ENCODE results near the gene C1orf116.
"Not testable (repeated sequence)": the region's sequence is repeated elsewhere in the genome, so short reads cannot be mapped to it uniquely, and the experiment has no call there.

The C1orf116 gene

DNA sequence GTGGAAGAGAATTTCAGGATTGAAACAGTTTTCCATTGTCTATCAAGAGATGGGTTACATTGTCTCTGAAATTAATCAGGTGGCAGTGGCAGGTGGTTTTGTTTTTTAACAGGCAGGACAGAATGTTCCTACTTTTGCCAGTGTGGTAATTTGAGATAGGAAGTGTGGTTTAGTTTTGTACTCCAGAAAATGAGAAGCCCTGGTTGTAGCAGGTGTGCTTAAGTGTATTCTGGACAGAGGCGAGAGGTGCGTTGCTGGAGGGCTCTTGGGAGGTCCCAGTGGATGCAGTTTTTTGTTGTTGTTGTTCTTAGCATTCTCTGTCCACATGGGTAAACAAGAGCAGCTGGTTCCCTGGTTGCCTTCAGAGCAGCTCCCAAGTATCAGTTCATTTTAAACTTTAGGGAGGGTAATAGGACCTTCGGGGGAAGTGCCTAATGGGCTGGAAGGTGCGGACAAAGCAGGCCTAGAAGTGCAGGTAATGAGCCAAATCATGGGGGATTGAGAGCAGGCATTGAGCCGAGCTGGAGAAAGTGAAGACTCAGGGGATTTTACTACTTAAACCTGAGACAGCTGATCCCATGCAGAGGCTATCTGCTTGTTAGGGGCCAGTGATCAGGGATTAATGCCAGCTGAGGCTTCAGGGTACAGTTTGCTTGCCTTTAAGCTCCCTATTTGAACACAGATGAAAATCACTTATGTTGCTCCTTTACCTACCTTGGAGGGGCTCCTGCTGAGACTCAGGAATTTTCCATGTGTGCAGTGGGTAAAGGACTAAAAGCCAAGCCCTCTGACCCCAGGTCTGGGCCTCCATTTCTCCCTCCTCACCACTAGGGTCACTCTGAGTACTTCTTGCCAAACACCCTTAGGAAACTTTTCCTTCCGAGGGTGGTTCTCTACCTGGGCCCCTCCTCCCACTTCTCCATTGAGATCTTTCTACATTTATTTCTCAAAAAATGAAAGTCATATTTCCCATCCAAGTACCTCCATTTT lies 26.6 kb upstream of the C1orf116 start:
- DNase-seq = no peak

DNA sequence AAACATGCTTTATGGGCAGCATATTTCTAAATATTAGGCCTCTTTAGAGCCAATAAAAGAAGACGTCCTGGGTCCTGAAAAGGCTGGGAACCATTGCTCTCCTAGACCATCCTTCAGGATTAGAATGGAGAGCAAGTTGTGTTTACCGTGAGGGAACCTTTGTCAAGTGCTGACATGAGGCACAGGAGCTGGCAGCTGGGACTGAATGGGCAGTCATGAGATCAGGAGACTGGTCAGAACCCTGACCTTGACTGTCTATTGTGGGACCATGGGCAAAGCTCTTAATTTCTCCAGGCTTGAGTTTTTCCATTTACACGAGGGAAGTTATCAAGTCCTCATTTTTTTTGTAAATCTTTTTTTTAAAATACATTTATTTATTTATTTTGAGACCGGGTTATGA lies 25.7 kb upstream of the C1orf116 start:
- DNase-seq = no peak

DNA sequence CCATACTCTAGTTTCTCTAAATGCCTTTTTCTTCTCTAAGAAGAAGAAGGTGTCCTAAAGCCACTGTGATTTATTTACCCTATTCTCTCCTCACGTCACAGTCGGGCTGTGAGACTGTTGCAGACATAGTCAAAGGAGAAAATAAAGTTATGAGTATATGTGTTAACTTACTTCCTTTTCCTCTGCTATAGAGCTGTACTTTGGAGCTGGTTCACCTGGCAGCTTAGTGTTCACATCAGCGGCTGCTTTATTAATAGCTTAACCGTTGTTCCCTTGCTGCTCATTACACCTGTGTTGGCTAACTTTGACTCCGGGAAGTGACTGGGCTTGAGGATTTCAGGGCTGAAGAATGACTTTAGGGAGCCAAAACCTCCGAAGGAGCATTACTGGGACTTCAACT lies 24.1 kb upstream of the C1orf116 start:
- no peak for DNase-seq

DNA sequence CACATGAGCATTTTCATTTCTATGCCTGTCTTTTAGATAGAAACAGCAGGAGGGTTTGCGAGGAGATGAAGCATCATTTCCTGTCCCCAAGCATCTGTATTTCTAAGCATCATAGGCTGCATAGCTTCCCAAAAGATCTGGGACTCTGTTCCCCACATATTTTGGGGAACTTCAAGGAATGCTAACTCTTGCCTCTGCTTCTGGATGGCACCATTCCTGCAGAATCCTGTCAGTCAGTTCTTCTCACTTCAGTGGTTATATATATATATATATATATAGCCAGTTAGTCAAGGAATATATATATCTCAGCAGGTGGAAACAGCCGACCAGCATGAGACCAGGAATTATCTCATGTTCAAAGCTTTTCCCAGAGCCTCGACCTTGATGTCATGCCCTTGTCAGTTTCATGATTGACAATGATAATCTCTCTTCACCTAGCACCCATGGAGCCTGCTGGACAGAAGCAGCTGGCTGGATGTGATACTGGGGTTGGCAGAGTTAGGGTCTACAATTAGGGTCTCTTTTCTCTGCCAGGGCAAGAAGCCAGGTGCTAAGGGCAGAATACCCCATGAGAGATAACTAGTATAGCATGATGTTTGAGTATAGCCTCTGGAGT lies 22.9 kb upstream of the C1orf116 start:
- DNase-seq = no peak

DNA sequence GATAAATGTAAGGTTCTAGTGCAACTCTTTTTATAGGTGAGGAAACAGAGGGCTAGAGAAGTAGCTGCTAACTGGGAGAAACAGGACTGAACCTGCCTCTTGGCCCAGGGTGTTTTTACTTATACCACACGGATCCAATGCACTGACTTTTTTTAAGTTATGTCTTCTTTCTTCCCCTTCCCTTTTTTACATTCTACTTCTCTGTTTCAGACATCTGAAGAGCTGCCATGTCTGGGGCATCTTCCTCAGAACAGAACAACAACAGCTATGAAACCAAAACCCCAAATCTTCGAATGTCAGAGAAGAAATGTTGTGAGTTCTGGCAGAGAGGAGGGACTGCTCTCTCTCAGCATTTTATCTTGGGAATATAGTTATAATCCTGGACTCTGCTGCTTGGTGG lies 21.9 kb upstream of the C1orf116 start:
- DNase-seq = no peak

DNA sequence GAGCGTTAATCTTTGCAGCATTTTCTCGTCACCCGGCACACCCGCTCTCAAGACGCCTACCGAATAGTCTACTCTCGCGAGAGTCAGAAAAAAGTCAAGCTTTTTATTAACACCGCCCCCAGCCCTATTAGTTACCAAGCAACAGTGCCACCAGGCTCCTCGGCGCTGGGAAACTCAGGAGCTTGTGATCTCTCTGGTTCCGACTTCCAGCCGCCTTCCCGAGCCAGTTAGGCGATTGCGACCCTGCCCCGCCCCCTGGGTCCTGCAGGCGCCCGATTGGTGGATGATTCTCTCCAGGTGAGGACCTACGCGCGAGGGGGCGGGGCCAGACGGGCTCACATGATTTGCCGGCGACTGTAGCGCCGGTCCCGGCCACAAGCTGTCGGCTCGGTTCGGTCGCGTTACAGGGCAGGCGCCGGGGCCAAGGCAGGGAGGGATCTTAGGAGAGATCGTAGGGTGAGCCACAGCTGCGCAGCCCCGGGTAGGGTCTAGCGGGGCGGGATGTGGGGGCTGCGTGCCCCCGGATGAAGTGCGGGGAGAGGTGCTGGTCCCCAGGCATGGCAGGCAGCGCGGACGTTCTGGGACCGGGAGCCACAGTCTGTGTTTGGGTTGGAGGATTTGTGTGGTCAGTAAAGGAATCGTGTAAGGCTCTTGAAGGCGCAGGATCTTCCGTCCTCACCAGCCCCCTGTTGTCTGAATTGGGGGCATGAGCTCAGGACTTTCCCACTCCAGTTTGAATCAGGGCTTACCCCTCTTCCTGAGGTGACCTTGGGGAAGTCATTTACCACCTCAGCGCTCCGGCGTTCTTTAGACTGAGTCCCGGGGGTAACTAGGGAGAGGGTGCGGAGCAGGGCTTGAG lies 20.6 kb upstream of the C1orf116 start, which contains the start of gene PFKFB2:
PFKFB2 (plus strand) TSS at position 365 of the 859 bp plus-strand sequence. CDS start 1,443 bp downstream, outside the sequence.
- DNase-seq = peak; percentile 87

DNA sequence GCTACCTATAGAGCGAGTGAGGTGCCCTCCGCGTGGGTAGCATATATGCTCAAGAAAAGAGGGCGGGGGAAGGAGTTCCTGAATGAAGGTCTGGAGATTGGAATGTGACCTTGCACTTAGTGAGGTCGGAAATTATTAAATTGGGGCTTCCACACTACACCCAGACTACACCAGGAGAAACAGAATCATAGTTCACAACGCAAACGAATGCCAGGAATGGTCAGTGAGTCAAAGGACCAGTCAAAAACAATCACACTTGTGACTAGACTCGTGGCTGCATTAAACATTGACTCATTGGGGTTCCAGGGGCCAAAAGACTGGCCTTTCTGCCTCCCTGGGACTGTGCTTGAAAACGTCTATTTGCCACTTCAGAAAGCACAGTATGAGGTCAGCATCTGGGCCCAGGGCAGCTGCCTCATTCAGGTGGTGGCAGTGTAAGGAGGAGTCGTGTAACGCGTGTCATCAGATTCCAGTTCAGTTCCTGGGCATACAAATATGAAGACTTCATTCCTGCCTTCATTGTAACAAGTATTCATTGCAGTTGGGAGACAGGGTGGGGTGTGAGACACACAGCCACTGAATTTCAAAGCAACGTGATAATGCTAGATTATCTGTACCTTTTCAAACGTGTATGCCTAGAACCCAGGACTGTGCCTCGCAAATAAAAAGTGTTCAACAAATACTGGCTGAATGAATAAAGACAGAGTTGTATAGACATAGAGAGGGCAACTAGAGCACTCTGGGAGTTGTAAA lies 18.8 kb upstream of the C1orf116 start, which contains the start of gene YOD1:
YOD1 (minus strand) TSS at position 18 of the 753 bp plus-strand sequence. CDS start 178 bp downstream, outside the sequence.
- peak; percentile 40 for DNase-seq

DNA sequence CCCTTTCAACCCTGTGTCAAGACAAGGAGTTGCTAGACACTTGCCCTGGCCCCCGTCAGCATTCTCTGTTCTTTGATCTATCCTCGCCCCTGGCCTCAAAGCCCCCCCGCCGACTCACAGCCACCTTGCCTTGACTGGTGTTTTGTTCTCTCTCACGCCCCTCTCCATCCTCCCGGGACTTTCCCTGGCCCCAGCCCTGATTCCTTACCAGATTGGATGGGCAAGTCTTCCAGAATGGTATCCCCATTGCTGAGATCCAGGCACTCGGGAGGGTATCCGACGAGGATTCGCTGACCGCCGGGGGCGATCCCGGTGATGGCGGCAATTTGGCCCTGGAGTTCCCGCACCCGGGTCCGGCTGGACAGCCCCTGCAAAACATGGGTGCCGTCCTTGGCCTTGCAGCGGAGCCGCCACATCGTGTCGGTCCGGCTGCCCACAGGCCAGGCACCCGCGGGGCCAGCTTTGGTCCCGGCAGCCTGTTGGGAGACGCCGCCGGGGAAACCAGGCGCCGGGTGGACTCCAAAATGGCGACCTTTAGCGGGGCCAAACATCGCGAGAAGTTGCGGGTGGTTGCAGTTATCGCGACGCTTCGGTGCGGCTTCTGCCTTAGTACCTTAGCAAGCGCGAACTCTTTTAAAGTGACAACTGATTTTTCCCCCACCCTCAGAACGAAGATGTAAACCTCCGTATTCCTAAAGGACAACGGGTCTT lies 18.1 kb upstream of the C1orf116 start:
- DNase-seq = peak; percentile 61

DNA sequence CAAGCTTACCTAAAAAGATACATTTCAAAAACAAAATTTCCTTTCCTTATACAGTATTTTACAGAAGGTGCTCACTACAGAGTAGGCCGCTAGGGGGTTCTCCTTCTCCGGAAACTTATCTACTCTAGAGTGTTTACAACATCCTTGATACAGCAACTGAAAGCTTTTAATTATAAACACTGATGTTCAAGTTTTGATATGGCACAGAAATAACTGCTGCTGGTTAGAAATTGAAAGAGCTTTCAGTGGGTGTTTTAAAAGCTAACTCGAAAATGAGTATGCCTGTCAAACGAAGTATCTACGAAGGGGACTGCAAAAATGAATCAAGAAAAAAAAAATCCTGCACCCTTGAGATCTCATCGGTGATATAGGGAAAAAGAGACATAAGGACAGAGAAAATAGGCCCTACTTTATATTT lies 17.4 kb upstream of the C1orf116 start:
- DNase-seq = no peak

DNA sequence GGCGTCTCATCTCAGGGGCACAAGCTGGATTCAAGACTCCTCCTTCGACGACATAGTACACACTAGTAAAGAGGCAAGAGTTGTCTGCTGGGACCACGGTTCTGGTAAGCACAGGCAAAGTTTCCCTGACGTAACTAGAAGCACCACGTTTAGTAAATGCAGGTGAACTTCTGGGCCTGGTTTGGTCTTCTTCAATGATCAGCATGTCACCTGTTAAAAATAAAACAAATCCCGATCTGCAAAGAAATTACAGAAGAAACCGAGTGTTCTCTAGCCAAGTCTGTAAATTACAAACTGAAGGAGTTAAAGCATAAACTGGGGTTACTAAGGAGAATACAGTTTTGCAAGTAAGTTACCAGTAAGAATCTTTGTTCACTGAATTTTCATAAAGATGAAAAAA lies 17.0 kb upstream of the C1orf116 start:
- DNase-seq = no peak

DNA sequence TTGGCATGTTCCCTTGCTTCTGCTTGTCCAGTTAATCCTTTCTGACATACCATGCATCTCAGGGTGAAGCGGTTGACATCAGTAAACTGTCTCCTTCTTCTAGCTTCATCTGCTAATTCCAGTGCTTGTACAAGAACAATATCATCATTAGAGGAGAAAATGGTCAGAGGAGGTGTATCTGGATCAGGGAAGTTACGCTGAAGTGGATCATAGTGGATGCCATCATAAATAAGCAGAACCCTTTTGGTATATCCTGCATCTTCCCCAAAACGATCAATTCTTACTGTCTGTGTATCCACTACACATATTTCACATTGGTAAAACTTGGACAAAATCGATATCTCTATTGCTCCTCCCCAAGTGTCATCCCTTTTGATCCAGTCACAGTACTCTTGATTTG lies 16.5 kb upstream of the C1orf116 start:
- DNase-seq = no peak

DNA sequence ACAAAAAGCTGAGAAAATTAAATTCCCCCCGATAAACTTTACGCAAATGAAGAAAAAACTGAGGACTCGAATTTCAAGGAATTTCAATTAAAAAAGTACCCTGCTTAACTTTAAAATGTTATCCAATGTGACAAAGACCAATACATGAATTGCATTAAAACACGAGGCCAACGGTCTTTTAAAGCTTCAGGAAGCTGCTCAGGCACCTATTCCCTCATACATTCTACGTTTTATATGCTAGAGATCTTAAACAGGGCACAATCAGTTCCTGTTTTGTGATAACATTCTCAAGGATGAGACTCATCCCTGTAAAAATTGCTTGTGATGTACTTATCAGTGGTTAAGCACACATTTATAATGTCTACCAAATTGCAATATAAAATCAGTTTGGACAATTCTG lies 15.5 kb upstream of the C1orf116 start:
- no peak for DNase-seq

DNA sequence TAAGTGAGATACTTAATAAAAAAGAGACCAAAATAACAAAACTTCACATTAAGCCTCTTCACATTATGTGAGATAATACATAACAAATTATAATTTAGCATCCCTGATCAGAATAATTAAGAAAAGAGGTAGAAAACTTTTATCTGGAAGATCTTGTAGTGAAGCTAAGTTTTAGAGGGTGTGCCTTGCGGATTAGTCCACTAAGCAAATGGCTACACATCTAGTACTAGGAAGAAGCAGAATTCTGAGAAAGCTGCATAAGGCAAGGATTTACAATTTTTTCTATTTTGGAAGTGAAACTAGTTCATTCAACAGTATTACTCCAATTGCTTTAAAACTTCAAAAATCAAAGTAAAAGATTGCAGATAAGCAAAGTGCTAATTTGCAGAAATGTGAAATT lies 14.9 kb upstream of the C1orf116 start:
- DNase-seq = no peak

DNA sequence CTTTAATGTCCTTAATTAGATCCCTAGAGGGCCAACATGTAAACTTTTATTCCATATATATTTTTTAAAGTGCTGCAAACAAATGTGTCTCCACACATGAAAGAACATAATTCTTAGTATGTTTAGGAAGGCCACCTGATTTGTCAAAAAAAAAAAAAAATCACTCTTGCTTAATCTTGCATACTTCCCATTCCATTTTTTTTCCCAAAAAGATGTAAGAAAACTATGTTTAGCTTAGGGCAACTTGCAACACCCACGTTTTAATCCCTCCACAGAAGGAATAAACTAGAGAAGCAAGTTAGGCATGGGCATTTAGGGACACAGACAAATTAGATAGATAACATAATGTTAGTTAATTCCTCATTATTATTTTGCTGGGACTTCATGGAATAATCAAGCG lies 12.9 kb upstream of the C1orf116 start:
- no peak for DNase-seq

DNA sequence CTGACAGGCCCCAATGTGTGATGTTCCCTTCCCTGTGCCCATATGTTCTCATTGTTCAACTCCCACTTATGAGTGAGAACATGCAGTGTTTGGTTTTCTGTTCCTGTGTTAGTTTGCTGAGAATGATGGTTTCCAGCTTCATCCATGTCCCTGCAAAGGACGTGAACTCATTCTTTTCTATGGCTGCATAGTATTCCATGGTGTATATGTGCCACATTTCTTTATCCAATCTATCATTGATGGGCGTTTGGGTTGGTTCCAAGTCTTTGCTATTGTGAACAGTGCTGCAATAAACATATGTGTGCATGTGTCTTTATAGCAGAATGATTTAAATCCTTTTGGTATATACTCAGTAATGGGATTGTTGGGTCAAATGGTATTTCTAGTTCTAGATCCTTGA lies 8.8 kb upstream of the C1orf116 start:
- DNase-seq = not testable (repeated sequence)

DNA sequence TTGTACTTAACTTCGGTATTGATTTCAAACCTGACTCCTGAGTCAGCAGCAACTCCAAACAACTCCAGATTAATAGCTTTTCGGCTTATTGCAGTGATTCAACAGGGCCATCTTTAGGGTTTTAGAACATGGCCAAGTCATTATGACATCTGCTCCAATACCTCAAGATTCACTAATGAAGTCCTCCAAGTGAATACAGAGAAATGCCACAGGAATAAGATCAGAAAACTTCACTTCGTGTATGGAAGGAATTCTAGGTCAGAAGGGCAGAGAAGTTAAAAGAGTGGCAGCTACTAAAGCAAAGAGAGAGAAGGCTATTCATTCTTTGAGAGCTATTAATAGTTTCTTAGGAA lies 7.6 kb upstream of the C1orf116 start:
- DNase-seq = no peak

DNA sequence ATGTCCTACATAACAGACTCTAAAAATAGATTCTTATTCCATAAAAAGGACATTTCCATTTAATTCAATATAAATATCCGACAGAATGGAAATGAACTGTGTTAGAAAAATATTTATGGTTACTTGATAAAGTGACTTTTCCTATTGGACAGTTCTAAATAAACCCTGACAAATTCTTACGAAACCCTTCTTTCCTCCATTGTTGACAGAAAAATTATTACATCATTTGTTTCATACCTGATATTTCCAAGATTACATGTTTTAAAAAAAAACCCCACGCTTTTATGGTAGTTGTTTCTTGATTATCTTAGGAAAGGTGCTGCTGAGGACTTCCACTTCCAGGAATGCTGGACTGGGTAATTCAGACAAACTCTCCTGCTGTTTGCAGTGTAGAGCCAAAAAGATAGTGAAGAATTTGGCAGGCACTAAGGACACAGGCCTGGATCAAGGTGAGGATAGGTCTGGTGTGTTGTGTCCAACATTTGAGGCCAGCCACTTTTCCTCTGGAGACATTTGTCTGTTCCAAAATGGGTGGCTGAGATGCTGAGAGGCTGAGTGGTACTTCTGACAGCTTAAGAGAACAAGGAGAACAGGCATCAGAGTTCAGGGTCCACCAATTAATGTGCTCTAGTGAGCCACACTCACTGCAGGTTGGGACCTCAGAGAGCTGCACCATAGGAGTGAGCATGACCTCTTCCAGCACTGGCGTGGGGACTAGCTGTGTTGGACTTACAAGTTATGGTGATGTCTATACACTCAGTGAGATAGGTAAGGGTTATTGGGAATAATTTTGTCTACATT lies 7.0 kb upstream of the C1orf116 start:
- no peak for DNase-seq

DNA sequence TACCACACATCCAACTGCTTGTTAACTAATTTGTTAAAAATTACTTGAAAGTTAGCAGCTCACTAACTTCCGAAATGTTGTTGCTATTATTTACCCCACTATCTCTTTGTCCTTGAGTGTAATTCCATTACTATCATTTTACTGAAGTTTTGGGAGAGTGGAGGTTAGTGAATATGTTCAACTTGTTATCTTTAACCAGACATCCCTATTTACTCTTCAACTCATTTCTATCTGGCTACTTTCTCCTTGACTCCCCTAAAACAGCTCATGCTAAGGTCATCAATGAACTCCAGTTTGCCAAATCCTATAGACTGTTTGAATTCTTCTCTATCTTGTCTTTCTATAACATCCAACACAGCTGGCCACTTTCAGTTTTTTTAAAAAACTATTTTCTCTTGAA lies 4.3 kb upstream of the C1orf116 start:
- DNase-seq = no peak

DNA sequence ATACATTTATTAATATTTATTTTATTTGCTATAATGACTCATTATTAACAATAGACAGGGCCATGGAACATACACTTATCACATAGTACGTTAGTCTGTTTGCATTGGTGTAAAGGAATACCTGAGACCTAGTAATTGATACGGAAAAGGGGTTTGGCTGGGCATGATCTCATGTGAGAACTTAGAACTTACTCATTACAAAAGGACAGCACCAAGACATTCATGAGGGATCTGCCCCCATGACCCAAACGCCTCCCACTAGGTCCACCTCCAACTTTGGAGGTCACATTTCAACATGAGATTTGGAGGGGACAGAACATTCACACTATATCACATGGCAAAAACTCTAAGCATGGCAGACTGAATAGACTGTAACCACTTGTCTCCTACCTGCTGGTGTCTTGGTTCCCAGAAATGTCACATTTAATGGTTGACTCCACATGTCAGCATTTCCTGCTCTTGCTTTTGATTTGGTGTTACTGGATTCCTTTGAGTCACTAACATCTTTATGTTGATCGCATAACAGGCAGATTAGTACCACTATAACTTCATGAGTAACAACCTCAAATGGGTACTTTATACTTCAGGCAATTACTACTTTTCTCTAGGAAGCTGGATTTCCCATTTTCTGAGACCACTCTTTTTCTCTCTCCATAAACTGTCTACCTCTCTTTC lies 3.5 kb upstream of the C1orf116 start:
- no peak for DNase-seq

DNA sequence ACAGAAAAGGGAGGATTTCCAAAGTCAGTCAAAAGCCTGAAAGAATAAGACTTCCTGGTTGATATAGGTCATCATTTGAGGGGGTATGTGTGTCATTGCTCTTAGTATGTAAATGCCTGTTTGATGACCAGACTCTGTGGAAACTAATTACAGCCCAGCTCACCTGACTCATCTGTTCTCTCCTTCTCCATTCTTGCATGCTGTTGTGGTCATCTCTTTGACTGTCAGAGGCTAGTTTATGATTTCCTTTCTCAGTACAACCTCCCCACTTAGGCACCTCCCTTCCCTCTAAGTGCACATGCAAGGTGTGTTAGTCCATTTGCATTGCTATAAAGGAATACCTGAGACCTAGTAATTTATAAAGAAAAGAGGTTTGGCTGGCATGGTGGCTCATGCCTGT lies 2.4 kb upstream of the C1orf116 start:
- DNase-seq = peak; percentile 24
